Fibroblast of lung (primary cell): Measurements from ENCODE around the gene FGA.

Experiments
- EZH2 ChIP-seq: IDR thresholded peaks from 2 replicates; pipeline ENCODE4 v1.5.1; 2012; ENCODE audit warnings: low read length, control low read depth, mild to moderate bottlenecking; ENCODE audit errors: missing control alignments
- TF ChIP-seq, protein P1 (sequence below), 2 donors: IDR thresholded peaks in 1 of 2; conservative IDR thresholded peaks in 1 of 2; 1 replicate in 1 of 2; 2 replicates in 1 of 2; pipeline ENCODE4 v1.5.1; 2011 to 2012; ENCODE audit warnings: low read length in 2 of 2, control low read depth in 1 of 2, inconsistent platforms in 1 of 2, low read depth in 1 of 2, mild to moderate bottlenecking in 1 of 2

DNA sequence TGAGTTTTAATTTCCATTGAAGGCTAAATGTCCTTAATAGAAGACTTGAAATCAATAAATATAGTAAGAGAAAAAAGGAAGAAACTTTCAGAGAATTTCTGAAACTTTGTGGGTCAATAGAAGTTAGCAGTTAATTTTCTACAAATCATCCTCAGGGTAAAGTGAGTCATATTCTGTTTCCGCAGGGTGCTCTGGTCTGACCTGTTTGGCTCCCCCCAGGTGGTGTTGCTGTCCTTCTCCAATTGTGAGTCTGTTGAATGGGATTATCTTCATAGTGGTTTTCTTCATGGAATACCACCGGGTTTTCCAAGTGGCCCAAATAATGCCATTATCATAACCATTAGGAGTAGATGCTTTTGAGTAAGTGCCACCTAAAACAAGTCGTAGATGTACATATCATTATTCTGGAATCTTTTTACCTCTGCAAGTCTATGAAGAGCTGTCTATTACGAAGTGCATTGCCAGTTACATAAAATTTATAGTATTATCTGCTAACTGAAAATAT is 14.2 kb upstream of the FGA start:
- TF ChIP-seq, protein P1, sequence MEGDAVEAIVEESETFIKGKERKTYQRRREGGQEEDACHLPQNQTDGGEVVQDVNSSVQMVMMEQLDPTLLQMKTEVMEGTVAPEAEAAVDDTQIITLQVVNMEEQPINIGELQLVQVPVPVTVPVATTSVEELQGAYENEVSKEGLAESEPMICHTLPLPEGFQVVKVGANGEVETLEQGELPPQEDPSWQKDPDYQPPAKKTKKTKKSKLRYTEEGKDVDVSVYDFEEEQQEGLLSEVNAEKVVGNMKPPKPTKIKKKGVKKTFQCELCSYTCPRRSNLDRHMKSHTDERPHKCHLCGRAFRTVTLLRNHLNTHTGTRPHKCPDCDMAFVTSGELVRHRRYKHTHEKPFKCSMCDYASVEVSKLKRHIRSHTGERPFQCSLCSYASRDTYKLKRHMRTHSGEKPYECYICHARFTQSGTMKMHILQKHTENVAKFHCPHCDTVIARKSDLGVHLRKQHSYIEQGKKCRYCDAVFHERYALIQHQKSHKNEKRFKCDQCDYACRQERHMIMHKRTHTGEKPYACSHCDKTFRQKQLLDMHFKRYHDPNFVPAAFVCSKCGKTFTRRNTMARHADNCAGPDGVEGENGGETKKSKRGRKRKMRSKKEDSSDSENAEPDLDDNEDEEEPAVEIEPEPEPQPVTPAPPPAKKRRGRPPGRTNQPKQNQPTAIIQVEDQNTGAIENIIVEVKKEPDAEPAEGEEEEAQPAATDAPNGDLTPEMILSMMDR (conservative IDR thresholded peaks at IDR 0.05 in 1 of 2, IDR thresholded peaks at IDR 0.05 in 1 of 2; ENCODE audit: low read depth in 1 of 2, low read length in 2 of 2), result no peak
- no peak for TF ChIP-seq EZH2
